ENCODE data around the gene ZNF319.

ZNF319 gene

DNA sequence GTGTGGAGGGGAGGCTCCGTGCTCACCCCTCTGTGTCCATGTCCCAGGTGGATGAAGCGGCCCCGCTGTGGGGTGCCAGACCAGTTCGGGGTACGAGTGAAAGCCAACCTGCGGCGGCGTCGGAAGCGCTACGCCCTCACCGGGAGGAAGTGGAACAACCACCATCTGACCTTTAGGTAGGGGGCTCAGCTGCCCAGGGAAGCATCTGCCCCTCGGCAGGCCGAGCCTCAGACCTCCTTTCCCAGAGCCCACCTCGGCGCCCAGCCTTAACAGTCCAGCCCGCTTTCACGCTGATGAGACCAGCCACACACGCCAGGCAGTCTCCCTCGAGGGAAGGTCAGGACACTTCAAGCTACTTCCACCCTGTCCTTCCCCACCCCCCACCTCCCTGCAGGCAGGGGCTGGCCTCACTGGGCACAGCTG is 37.8 kb upstream of the ZNF319 start:
- Histone ChIP-seq H3K27ac (ENCODE audit: low read length) (no peak overlapping the region), H3K9ac (ENCODE audit: low read length) (no peak overlapping the region), H3K9me2 (replicated peaks; ENCODE audit: insufficient read depth, low read length) (no peaks in the 10 kb centered on the region), H4K20me1 (ENCODE audit: insufficient read depth, low read length) (no peaks in the 10 kb centered on the region), H3K79me2 (ENCODE audit: low read length) (no peaks in the 10 kb centered on the region), H2AFZ (ENCODE audit: low read length) (no peak overlapping the region), H3K27me3 (replicated peaks; ENCODE audit: insufficient read depth, low read length) (no peaks in the 10 kb centered on the region), H3K4me3 (ENCODE audit: low read length) (no peak overlapping the region), H3F3A (ENCODE audit: insufficient read depth, low read length) (no peaks in the 10 kb centered on the region), H3K9me3 (replicated peaks; ENCODE audit: insufficient read depth, low read length) (no peaks in the 10 kb centered on the region), H3K4me2 (ENCODE audit: low read depth, low read length) (no peak overlapping the region), H3K36me3 (replicated peaks; ENCODE audit: insufficient read depth, low read length) (no peaks in the 10 kb centered on the region), H3K4me1 (ENCODE audit: low read length) (no peaks in the 10 kb centered on the region)
- DNase-seq = no peak
- TF ChIP-seq EZH2 (optimal IDR thresholded peaks at IDR 0.05; ENCODE audit: low read depth, low read length) (no peak), EZH2phosphoT487 (IDR thresholded peaks at IDR 0.05; ENCODE audit: low read length) (no peak)
- TF ChIP-seq, protein P1, sequence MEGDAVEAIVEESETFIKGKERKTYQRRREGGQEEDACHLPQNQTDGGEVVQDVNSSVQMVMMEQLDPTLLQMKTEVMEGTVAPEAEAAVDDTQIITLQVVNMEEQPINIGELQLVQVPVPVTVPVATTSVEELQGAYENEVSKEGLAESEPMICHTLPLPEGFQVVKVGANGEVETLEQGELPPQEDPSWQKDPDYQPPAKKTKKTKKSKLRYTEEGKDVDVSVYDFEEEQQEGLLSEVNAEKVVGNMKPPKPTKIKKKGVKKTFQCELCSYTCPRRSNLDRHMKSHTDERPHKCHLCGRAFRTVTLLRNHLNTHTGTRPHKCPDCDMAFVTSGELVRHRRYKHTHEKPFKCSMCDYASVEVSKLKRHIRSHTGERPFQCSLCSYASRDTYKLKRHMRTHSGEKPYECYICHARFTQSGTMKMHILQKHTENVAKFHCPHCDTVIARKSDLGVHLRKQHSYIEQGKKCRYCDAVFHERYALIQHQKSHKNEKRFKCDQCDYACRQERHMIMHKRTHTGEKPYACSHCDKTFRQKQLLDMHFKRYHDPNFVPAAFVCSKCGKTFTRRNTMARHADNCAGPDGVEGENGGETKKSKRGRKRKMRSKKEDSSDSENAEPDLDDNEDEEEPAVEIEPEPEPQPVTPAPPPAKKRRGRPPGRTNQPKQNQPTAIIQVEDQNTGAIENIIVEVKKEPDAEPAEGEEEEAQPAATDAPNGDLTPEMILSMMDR (IDR thresholded peaks at IDR 0.05; ENCODE audit: low read length) = no peak

DNA sequence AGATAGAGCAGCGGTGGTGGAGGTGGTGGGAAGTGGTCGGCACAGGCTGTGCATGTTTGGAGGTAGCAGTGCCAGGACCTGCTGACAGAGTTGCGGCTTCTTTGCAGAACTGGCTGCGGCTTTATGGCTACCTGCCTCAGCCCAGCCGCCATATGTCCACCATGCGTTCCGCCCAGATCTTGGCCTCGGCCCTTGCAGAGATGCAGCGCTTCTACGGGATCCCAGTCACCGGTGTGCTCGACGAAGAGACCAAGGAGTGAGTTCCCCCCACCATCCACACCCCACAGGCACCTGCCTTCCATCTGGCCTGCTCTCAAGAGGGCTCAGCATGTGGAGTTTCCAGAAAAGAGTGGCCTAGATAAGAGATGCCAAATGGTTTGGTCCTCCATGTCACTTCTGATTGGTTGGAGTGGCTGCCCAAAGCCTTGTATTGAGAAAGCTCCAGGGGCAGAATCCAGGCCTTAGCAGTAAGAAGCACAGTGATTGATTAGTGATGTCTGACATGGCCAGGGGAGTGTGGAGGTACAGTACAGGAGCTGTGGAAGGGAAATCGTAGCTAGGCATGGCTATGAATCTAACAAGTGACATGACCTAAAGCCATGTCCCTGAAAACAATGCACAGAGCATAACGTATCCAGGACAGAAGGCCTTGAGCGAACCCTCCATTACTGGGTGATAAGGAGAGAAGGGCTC is 37.0 kb upstream of the ZNF319 start:
- no peak overlapping the region for H3K27ac ChIP-seq (ENCODE audit: low read length)
- H3K27me3 ChIP-seq (replicated peaks; ENCODE audit: insufficient read depth, low read length) = no peaks in the 10 kb centered on the region
- no peaks in the 10 kb centered on the region for H3F3A ChIP-seq (ENCODE audit: insufficient read depth, low read length)
- H3K9me3 ChIP-seq (replicated peaks; ENCODE audit: insufficient read depth, low read length) = no peaks in the 10 kb centered on the region
- H3K4me1 ChIP-seq (ENCODE audit: low read length) = no peaks in the 10 kb centered on the region
- H2AFZ ChIP-seq (ENCODE audit: low read length) = no peak overlapping the region
- no peaks in the 10 kb centered on the region for H3K36me3 ChIP-seq (replicated peaks; ENCODE audit: insufficient read depth, low read length)
- H3K4me3 ChIP-seq (ENCODE audit: low read length) = no peak overlapping the region
- no peak overlapping the region for H3K9ac ChIP-seq (ENCODE audit: low read length)
- H4K20me1 ChIP-seq (ENCODE audit: insufficient read depth, low read length) = no peaks in the 10 kb centered on the region
- no peak for DNase-seq
- H3K9me2 ChIP-seq (replicated peaks; ENCODE audit: insufficient read depth, low read length) = no peaks in the 10 kb centered on the region
- H3K4me2 ChIP-seq (ENCODE audit: low read depth, low read length) = no peak overlapping the region
- TF ChIP-seq, protein P1 (IDR thresholded peaks at IDR 0.05; ENCODE audit: low read length) = no peak
- TF ChIP-seq EZH2 (optimal IDR thresholded peaks at IDR 0.05; ENCODE audit: low read depth, low read length) (no peak), EZH2phosphoT487 (IDR thresholded peaks at IDR 0.05; ENCODE audit: low read length) (no peak)
- H3K79me2 ChIP-seq (ENCODE audit: low read length) = no peaks in the 10 kb centered on the region

DNA sequence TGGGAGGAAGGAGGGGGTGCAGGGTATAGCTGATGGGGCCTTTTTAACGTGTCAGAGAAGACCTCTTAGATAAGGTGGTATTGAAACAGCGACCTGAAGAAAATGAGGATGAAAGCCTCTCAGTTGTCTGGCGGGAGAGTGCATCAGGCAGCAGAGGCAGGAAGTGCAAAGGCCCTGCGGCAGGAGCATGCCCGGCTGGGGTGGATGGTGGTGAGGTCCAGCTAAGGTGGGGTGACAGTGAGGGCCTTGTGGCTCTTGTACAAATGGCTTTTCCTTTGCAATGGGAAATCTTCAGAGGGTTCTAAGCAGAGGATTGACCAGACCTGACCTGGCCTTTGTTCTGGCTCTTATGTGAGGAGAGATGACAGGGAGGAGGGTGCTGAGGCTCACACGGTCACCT is 36.5 kb upstream of the ZNF319 start:
- Histone ChIP-seq H3K4me3 (ENCODE audit: low read length) (no peak overlapping the region), H3K79me2 (ENCODE audit: low read length) (no peaks in the 10 kb centered on the region), H3K36me3 (replicated peaks; ENCODE audit: insufficient read depth, low read length) (no peaks in the 10 kb centered on the region), H3K4me2 (ENCODE audit: low read depth, low read length) (no peak overlapping the region), H3K9ac (ENCODE audit: low read length) (no peak overlapping the region), H4K20me1 (ENCODE audit: insufficient read depth, low read length) (no peaks in the 10 kb centered on the region), H3K9me2 (replicated peaks; ENCODE audit: insufficient read depth, low read length) (no peaks in the 10 kb centered on the region), H3F3A (ENCODE audit: insufficient read depth, low read length) (no peaks in the 10 kb centered on the region), H3K4me1 (ENCODE audit: low read length) (no peaks in the 10 kb centered on the region), H2AFZ (ENCODE audit: low read length) (no peak overlapping the region), H3K27ac (ENCODE audit: low read length) (no peak overlapping the region), H3K27me3 (replicated peaks; ENCODE audit: insufficient read depth, low read length) (no peaks in the 10 kb centered on the region), H3K9me3 (replicated peaks; ENCODE audit: insufficient read depth, low read length) (no peaks in the 10 kb centered on the region)
- no peak for DNase-seq
- TF ChIP-seq EZH2phosphoT487 (IDR thresholded peaks at IDR 0.05; ENCODE audit: low read length) (no peak), EZH2 (optimal IDR thresholded peaks at IDR 0.05; ENCODE audit: low read depth, low read length) (no peak)
- TF ChIP-seq, protein P1 (IDR thresholded peaks at IDR 0.05; ENCODE audit: low read length) = no peak
